Limb (tissue), 2 donors: ENCODE data around the gene PICK1.
"Not testable (repeated sequence)": the region's sequence is repeated elsewhere in the genome, so short reads cannot be mapped to it uniquely, and the experiment has no call there.

ENCODE experiments used
- DNase-seq, 2 donors: peaks; one replicate each; pipeline ENCODE4 v3.0.0-alpha.2; 2016; ENCODE audit errors: extremely low spot score in 2 of 2

The PICK1 gene

DNA sequence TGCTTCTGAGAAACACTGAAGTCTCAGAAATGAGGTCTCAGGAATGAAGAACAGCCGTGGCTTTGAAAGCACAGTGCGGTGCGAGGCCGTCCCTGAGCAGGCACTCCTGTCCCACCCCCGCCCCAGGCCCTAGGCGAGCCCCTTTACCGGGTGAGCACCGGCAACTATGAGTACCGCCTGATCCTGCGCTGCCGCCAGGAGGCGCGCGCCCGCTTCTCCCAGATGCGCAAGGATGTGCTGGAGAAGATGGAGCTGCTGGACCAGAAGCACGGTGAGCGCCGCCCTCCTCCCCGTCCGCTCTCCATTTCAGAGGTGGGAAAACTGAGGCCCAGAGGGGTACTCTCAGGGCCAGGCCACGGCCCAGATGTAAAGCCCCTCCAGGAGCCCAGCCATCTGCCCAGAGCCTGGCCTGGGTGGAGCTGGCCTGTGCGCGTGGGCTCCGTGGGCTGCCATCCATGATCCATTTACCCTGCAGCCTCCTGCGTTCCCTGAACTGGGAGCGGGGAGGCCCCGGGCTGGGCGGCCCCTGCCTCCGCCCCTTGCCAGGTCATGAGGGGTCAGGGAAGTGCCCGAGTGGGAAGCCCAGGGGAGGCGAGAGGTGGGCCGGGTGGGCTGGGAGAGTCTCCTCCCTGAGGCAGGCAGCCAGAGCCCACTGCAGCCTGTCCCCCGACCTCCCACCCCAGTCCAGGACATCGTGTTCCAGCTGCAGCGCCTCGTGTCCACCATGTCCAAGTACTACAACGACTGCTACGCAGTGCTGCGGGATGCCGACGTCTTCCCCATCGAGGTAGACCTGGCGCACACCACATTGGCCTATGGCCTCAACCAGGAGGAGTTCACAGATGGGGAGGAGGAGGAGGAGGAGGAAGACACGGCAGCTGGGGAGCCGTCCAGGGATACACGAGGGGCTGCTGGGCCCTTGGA is 17.2 kb downstream of the PICK1 start:
- peak in 1 of 2 donors; percentile 75 for DNase-seq

DNA sequence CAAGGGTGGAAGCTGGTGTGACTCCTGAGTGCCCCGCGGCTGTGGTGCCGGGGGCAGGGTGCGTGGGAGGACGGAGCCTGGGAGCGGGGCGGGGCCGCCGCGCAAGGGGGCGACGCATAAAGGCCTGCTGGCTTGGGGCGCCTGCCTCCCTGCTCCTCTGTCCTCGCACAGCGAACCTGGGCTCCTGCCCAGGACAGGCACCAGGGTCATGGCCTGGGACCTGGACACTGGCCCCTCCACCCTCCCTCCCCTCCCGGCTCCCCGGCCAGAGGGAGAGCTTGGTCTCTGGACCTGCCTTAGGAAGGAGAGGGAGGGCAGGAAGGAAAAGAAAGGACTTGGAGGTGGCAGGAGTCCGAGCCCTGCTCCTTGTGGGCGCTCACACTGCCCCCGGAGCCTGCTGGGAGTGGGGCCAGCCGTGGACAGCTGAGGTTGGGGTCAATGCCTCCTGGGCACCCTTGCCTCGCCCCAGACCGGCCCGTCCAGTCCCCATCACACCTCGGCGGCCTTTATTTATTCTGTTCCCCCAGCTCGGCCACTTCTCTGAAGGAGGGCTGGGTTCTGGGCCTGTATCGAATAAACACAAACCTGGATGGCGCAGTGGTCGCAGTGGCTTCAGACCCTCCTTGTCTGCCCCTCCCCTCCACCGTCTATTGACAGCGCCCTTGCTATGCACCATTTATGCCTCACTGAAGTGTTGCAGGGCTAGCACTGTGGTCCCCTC is 18.1 kb downstream of the PICK1 start:
- DNase-seq, result peak in 1 of 2 donors; percentile 17

DNA sequence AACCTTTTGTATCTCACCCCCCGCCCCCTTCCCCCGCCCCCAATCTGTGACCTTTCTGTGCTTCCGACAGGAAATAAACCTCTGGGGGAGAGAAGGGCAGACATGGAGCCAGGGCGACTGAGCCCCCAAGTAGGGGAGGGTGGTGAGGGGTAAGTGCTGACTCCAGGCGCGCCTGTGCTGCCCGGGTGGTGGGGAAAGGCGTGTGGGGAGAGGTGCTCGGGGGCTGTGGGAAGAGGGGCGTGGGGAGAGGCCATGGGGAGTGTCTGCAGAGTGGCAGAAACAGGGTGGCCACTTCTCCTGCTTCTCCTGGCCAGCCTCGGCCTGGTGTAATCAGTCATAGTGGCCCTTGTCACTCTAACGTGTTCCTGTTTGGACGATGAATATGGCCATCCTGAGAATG is 18.8 kb downstream of the PICK1 start:
- DNase-seq, result peak in 1 of 2 donors; percentile 15

DNA sequence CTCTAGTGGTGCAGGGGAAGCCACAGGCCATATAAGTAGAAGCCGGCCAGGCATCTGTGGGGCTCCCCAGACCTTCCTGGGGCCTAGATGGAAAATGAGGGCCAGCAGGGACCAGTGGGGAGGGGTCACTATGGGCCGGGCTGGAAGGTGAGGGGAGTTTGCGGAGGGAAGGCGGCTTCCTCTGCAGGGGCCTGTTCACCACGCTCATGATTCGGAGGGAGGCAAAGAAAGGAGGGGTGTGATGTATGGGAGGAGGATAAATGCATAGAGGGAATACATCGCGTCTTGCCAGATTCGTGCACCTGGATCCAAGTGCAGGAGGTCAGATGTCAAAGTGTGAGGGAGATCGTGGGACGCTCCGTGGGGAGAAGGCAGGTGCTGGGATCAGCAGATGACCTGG is 19.9 kb downstream of the PICK1 start:
- DNase-seq, result peak in 1 of 2 donors; percentile 13

DNA sequence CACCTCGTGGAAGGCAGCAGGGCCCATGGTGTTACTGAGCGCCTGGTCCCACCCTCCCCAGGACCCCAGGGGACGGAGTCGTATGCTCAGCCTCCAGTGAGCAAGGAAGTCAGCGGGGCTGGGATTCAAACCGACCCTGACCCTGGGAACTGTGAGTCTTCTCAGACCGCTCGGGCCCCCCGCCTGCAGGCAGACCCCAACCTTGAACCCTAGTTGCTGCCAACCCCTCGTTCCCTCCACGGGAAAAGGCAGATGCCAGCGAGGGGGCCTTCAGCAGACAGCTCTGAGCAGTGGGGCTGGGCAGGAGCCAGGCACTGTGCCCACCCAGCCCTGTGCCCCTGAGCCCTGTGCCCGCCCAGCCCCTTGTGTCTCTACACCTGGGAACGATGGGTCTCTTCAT is 20.4 kb downstream of the PICK1 start:
- peak in 1 of 2 donors; percentile 26 for DNase-seq

DNA sequence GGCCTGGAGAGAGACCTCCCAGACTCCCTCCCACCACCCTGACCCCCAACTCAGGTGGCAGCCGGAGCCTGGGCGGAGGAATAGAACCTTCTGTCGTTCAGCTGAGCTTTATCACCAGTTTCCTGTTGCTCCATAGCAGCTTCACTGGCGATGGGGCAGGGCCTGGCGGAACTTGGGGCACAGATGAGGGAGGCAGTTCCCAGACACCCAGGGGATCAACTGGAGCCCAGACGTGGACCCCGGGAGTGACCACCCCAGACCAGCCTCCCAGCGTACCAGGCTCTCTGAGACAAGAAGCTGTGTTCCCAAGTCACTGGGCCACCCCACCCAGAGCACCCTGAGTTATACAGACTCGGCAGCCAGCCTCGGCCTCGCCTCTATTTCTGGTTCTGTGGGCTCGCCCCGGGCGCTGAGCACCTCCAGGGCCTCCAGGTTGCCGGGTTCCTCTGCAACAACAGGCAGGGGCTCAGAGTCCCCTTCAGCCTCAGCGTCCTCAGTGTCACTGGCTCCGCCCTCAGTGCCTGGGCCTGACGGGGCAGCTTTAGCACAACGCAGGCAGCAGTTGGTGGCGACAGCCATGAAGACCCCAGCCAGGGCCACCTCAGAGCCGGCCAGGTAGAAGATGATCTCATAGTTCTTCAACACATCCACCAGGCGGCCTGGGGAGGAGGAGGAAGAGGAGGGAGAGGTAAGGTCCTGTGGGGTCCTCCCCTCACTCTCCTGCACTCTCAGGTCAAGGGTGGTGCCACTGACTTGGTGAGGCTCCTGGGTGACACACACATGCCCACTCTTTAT is 21.0 kb downstream of the PICK1 start:
- DNase-seq, result peak in 1 of 2 donors; percentile 23

DNA sequence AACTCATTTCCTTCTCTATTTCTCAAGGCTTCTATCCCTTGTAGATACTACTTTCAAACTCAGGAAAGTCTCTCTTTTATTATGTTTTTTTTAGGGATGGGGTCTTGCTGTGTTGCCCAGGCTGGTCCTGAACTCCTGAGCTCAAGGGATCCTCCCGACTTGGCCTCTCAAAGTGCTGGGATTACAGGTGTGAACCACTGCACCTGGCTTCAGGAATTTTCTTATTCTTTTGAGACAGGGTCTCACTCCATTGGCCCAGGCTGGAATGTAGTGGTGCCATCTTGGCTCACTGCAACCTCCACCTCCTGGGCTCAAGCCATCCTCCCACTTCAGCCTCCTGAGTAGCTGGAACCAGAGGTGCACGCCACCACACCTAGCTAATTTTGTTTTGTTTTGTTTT is 22.0 kb downstream of the PICK1 start:
- not testable (repeated sequence) for DNase-seq

DNA sequence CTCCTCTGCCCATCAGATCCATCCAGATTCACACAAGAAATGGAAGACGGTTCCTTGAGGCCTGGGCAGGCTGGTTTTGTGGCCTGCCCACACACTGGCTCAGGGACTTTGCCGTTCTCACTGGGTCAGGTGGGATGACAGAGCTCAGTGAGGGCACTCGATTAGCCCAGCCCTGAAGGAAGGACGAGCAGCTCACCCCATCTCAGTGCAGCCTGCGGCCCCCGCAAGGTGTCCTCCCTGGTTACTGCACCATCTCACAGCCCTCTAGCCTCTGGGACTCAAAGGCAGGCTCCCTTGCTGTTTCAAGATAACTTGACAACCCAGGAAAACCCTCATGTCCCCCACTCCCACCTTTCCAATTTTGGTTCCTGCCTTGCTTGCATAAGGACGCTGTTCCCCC is 22.6 kb downstream of the PICK1 start:
- DNase-seq, result peak in 1 of 2 donors; percentile 24

DNA sequence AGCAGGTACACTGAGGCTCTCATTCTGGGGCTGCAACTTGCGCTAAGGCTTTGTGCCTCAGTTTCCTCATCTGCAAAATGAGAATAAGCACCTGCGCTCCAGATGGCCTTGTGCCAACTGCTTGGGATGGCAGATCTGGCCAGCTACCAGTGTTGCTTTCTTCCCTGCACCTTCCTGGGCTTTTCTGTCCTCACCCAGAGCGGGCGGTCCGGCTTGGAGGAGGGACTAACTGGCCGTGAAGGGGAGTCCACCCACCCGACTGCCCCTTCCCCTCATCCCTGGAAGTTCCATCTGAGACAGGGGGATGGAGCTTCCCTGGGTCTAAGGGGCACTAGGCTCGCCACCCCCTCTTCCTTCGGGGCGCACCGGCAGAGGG is 23.3 kb downstream of the PICK1 start:
- DNase-seq, result no peak

DNA sequence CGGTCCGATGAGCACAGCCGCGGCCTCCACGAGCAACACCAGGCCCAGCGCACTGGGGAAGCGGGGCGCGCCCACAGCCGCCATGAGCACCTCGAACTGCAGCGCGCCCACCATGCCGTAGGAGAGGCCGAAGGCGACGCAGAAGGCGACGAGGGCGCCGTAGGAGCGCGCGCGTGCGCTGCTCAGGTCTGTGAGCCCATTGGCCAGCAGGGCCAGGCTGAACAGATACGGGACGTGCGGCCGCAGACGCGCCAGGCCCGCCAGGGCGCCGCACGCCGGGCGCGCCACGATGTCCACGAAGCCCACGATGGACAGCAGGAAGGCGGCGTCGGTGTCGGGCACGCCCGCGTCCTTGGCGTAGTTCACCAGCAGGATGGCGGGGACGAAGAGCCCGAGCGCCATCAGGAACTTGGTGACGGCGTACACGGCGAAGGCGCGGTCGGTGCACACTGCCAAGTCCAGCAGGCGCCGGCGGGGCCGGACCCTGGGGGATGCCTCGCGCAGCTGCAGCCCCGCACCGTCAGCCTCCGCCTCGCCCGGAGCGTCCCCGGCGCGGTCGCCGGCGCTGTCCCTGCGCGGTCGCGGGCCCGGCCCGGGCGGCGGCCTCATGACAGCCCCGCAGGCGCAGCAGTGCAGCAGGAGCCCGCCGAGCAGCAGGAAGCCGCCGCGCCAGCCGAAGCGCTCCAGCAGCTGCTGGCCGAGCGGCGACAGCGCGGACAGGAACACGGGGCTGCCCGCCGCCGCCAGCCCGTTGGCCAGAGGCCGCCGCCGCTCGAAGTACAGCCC is 23.8 kb downstream of the PICK1 start:
- DNase-seq, result peak in 1 of 2 donors; percentile 70

DNA sequence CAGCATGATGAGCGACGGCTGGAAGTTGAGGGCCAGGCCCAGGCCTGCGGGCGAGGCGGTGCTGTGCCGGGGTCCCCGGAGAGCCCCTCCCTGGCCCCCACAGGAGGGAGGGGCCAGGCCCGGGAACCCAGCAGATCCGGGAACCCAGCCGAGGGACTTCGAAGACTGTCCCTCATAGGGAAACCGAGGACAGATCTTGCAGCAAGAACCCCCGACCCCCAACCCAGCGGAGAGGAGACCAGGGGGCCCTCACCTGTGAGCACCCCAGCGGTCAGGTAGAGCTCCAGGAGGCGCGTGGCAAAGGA is 24.4 kb downstream of the PICK1 start:
- no peak for DNase-seq

DNA sequence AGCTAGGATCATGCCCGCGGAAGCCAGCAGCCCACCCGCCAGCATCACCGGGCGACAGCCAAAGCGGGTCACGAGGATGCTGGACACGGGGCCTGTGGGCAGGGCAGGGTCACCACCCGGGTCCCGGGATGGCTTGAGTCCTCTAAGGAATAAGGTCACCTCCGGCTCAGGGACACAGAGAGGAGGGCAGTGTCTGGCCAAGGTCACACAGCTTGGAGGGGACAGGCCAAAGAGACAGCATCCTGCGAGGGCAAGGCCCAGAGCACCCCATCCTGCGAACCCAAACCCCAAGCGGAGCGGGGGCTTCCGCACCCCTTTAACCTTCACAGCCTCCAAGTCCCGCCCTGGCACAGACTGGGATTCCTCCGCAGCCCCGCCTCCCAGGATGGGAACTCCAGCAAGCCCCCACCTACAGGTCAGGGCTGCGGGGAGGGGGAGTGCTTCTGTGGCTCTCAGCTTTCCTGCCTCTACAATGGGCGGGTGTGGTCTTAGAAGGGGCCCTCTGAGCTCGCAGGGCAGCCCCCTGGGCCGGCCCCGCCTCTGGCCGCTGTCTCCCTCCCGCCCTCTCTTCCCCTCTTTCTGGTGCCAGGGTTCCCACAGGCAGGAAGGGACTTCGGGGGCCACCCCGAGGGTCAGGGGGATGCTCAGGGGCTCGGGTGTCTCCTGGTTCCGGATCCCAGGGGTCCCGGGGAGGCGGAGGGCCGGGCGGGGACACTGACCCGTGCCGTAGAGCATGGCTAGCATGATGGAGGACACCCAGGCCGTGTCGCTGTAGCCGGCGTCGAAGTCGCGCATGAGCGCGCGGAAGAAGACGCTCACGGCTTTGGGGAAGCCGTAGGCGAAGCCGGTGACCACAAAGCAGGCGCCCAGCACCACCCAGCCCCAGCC is 25.0 kb downstream of the PICK1 start:
- peak in 1 of 2 donors; percentile 40 for DNase-seq

DNA sequence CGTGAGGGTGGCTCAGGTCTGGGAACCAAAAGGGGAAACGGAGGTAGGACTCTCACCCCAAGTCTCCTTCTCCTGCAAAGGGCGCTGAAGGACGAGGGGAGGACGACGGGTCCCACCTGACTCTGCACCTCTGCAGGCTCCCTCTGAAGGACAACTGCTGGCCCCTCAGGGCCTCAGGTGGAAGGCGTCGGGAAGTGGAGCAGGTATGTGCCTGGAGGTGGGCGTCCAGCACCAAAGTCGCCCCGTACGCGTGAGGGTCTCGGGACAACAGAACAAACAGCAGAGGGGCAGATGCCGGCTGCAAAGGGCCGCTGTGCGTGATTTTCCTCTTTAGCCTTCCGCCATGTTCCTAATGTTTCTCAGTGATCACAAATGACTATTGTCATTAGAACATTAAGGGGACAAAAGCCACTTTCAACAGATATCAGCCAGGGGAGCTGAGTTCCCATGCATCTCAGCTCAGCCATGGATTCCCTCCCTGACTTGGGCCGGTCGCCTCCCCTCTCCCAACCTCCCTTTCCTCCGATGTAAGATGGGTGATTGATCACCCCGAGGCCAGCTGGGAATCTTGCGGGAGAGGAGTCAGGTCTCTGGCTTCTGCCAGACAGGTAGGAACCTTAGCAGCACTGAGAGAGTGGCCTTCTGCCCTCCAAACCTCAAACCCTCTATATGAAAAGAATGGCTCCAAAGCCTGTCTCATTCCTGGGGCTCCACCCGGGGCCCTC is 25.9 kb downstream of the PICK1 start:
- peak in 1 of 2 donors; percentile 23 for DNase-seq

DNA sequence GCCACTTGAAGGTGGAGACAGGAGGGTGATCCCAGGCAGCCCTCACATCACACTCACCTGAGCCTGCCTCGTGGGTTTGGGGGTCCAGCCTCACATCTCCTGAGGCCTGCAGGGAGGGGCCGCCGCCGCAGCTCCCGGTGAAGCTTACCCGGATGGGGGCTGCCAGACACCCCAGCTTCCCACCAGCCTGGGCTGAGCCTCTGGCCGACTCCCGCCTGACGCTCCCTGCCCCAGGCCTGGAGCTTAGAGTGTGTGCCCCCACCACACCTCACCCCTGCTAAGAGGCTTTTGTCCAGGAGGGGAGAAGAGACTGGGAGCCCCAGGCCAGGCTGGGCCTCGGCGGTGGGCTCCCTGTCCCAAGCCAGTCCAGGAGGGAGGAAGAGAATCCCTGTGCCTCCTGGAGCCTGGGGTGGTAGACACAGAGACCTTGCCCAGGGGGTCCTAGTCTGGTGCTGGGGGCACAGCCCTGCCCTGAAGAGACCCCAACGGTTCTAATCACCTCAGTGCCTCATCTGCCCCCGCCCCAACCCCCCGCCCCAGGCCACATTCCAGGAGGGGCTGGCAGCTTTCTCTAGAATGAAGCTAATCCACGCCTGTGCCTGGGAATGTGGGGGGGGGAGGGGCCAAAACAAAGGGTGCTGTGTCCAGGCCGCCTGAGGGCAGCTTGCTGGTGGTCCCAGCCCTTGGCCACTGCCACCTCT is 26.9 kb downstream of the PICK1 start, which contains the start of gene SLC16A8:
SLC16A8 (minus strand) TSS at position 254 of the 701 bp plus-strand sequence. CDS start 1,311 bp downstream, outside the sequence.
- peak in 1 of 2 donors; percentile 36 for DNase-seq

DNA sequence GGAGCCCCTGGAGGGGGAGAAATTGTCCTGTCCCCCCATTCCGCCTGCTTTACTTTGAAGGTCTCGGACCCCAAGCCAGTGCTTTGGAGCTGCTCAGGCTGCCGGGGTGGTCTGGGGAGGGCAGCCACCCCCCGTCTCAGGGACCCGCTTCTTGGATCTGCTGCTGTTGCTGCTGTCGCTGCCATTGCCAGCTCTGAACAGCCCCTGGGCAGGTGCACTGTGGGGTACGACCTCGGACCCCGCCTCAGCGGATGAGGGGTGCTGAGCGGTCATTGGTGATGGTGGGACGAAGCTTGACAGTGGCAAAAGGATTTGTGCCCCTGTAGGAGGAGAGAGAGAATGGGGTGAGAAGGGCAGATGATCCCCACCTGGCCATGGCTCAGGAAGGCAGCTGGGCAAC is 27.9 kb downstream of the PICK1 start:
- DNase-seq, result peak in 1 of 2 donors; percentile 17

DNA sequence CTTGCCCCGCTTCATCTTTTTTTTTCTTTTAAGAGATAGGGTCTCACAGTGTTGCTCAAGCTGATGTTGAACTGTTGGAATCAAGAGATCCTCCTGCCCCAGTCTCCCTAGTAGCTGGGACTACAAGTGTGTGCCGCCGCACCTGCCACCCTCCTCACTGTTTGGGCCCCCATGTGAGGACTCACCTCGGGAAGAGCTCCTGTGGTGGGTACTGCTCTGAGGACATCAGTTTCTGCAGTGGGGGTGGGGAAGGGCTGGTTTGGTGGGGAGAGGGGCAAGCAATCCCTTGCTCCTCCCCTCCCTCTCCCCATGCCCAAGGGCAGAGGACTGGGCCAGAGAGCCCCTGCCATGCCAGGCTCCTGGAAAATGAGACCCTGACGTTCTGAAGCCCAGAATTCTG is 28.3 kb downstream of the PICK1 start:
- DNase-seq, result peak in 1 of 2 donors; percentile 13

DNA sequence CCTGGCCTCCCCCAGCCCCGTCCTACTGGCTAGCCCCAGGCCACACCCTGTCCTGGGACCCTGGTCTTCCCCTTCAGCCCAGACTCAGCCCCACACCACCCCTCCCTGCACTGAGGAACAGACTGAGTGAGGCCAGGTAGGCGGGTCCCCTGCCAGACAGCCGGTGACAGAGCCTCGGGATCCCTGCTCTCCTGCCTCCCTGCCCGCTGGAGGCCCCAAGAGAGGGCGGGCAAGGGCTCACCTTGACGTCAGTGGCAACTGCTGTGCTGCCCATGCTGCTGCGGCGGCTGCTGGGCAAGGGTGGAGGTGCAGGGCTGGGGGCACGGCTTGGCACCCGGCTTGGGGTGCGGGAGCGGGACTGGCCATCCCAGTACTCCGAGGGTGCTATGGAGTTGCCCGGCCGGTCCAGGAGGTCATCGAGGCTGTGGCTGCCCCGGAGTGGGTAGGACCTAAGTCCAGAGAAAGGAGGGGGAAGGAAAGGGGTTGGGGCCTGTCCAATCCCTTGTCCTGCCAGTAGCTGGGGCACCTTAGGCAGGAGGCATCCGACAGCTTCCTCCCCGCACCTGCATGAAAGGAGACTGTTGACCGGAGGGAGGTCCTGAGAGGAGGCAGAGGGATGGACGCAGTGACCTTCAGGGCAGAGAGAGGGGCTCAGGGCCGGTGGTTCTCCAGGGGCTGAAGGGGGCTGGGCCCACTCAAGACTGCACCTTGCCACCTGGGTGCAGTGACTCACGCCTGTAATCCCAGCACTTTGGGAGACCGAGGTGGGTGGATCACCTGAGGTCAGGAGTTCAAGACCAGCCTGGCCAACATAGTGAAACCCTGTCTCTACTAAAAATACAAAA is 29.0 kb downstream of the PICK1 start:
- peak in 1 of 2 donors; percentile 20 for DNase-seq

DNA sequence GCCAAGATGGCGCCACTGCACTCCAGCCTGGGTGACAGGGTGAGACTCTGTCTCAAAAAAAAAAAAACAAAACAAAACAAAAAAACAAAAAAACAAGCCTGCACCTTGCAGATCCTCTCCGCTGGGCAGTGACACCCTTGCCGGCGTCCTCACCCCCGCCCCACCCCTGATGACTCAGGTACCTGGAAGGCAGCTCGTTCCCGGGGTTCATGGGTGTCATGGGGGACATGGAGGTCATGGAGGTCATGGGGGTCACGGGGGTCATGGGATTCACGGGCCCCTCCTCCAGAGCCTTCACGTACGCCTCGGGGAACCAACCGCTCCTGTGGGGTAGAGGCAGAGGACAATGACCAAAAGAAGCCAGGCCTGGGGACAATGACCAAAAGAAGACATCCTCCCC is 29.7 kb downstream of the PICK1 start:
- peak in 1 of 2 donors; percentile 28 for DNase-seq
